C4-2B (cell line): ENCODE data around the gene SH3RF3.

Experiments
- CTCF ChIP-seq: fragments of 450-650 bp; conservative IDR thresholded peaks from 2 replicates; pipeline ENCODE4 v1.5.1; 2017; ENCODE audit warnings: mild to moderate bottlenecking
- ZFX ChIP-seq: fragments of 450-650 bp; IDR thresholded peaks from 2 replicates; pipeline ENCODE4 v1.6.1; 2017

DNA sequence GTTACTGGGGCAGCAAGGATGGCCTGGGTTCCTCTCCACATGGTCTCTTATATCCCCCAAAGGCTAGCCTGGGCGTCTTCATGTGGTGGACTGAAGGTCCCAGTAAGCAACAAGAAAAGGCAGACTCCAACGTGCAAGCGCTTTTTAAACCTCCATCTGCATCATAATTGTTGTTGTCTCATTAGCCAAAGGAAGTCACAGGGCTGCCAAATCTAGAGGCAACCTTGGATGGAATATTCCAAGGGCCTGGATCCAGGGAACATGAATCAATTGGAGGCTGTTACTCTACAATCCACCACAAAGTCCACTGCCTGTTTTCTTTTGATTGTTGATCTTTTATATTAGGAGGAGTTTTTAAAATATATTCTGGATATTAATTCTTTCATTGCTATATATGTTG lies 118.8 kb downstream of the SH3RF3 start:
- no peak for TF ChIP-seq CTCF
- no peak for TF ChIP-seq ZFX
